Activated T-helper 2 cell treated with anti-CD3 and anti-CD28 coated beads, Interferon-gamma antibody, Interleukin-2, Interleukin-4, amounts not matched to agents 10 μg/mL and 5 μg/mL and 100 μg/mL, durations not matched to agents 14 hours and 24 hours and 36 hours (primary cell): Measurements from ENCODE around the gene PRUNE2. TPM values are rescaled to one million over a fixed set of nuclear protein-coding genes. Genes with fewer than 3 reads are reported as not detected.

Experiments
- DNase-seq: peaks from one replicate; pipeline ENCODE4 v3.0.0; 2021; ENCODE audit warnings: low spot score
- H3K27ac Mint-ChIP-seq: one replicate; pipeline ENCODE4 v1.8.0; 2021; ENCODE audit warnings: mixed read lengths
- H3K27me3 Mint-ChIP-seq: one replicate; pipeline ENCODE4 v1.8.0; 2021; ENCODE audit warnings: low read depth, mixed read lengths
- H3K36me3 Mint-ChIP-seq: one replicate; pipeline ENCODE4 v1.8.0; 2021; ENCODE audit warnings: low read depth, mixed read lengths
- H3K4me1 Mint-ChIP-seq: one replicate; pipeline ENCODE4 v1.8.0; 2021; ENCODE audit warnings: low read depth, mixed read lengths
- H3K4me3 Mint-ChIP-seq: one replicate; pipeline ENCODE4 v1.8.0; 2021; ENCODE audit warnings: low read depth, mild to moderate bottlenecking, moderate library complexity, mixed read lengths
- H3K9me3 Mint-ChIP-seq: one replicate; pipeline ENCODE4 v1.8.0; 2021; ENCODE audit warnings: mixed read lengths
- intact Hi-C: fragments of 100-400 bp; cut with micrococcal nuclease; formaldehyde crosslinking; loops from one replicate; pipeline ENCODE4 v1.15.1; 2023
- total RNA-seq: library from RNA; stranded (reverse); gene quantifications from 2 replicates; pipeline ENCODE4 v1.2.3, GENCODE V29; 2022

Gene PRUNE2
- total RNA-seq, 1 donor from 2014 or later, result 0.27 TPM

GRCh38 chr9:76592974-76593347 is 313.0 kb downstream of the PRUNE2 start:
- H3K4me3 Mint-ChIP-seq, result no peak overlapping the region
- intact Hi-C loops, result no loop called here
- no peaks in the 10 kb centered on the region for H3K36me3 Mint-ChIP-seq
- no peak overlapping the region for H3K27ac Mint-ChIP-seq
- H3K27me3 Mint-ChIP-seq, result peaks cover 21% of the 10 kb centered on the region
- no peak for DNase-seq
- no peaks in the 10 kb centered on the region for H3K9me3 Mint-ChIP-seq
- H3K4me1 Mint-ChIP-seq, result peaks cover 12% of the 10 kb centered on the region

- Mint-ChIP-seq H3K4me3 (no peak overlapping the region), H3K27me3 (peaks cover 21% of the 10 kb centered on the region), H3K27ac (no peak overlapping the region), H3K4me1 (peaks cover 16% of the 10 kb centered on the region), H3K36me3 (no peaks in the 10 kb centered on the region), H3K9me3 (no peaks in the 10 kb centered on the region)
- intact Hi-C loops, result no loop called here
- DNase-seq, result no peak
These were observed 313.6 kb downstream of the PRUNE2 start for GRCh38 chr9:76592091-76592973.

- peaks cover 22% of the 10 kb centered on the region for H3K4me1 Mint-ChIP-seq
- H3K9me3 Mint-ChIP-seq, result no peaks in the 10 kb centered on the region
- no peak overlapping the region for H3K27ac Mint-ChIP-seq
- intact Hi-C loops, result no loop called here
- no peak overlapping the region for H3K4me3 Mint-ChIP-seq
- no peaks in the 10 kb centered on the region for H3K36me3 Mint-ChIP-seq
- H3K27me3 Mint-ChIP-seq, result peaks cover 21% of the 10 kb centered on the region
- DNase-seq, result no peak
These were observed 314.5 kb downstream of the PRUNE2 start for GRCh38 chr9:76591256-76591950.

- no peak for DNase-seq
- Mint-ChIP-seq H3K36me3 (no peaks in the 10 kb centered on the region), H3K27ac (no peak overlapping the region), H3K9me3 (no peaks in the 10 kb centered on the region), H3K4me3 (no peak overlapping the region), H3K27me3 (peaks cover 22% of the 10 kb centered on the region), H3K4me1 (peaks cover 17% of the 10 kb centered on the region)
- intact Hi-C loops, result no loop called here
These were observed 317.6 kb downstream of the PRUNE2 start for GRCh38 chr9:76588316-76588715.

- no peaks in the 10 kb centered on the region for H3K36me3 Mint-ChIP-seq
- no peak for DNase-seq
- H3K27me3 Mint-ChIP-seq, result peaks cover 14% of the 10 kb centered on the region
- intact Hi-C loops, result no loop called here
- no peak overlapping the region for H3K4me3 Mint-ChIP-seq
- H3K27ac Mint-ChIP-seq, result no peak overlapping the region
- no peaks in the 10 kb centered on the region for H3K9me3 Mint-ChIP-seq
- peaks cover 10% of the 10 kb centered on the region for H3K4me1 Mint-ChIP-seq
These were observed 319.3 kb downstream of the PRUNE2 start for GRCh38 chr9:76586390-76587314.

- Mint-ChIP-seq H3K36me3 (no peaks in the 10 kb centered on the region), H3K9me3 (no peaks in the 10 kb centered on the region), H3K27me3 (peaks cover 13% of the 10 kb centered on the region), H3K4me1 (peaks cover 10% of the 10 kb centered on the region), H3K27ac (no peak overlapping the region), H3K4me3 (no peak overlapping the region)
- intact Hi-C loops, result no loop called here
- DNase-seq, result no peak
These were observed 320.2 kb downstream of the PRUNE2 start for GRCh38 chr9:76585487-76586389.

GRCh38 chr9:76583256-76583655 is 322.7 kb downstream of the PRUNE2 start:
- H3K36me3 Mint-ChIP-seq, result no peaks in the 10 kb centered on the region
- H3K27ac Mint-ChIP-seq, result no peak overlapping the region
- no peak overlapping the region for H3K4me3 Mint-ChIP-seq
- peaks cover 14% of the 10 kb centered on the region for H3K4me1 Mint-ChIP-seq
- intact Hi-C loops, result no loop called here
- peaks cover 9% of the 10 kb centered on the region for H3K27me3 Mint-ChIP-seq
- DNase-seq, result no peak
- no peaks in the 10 kb centered on the region for H3K9me3 Mint-ChIP-seq

- no peak for DNase-seq
- Mint-ChIP-seq H3K36me3 (no peaks in the 10 kb centered on the region), H3K9me3 (no peaks in the 10 kb centered on the region), H3K4me3 (no peak overlapping the region), H3K27ac (no peak overlapping the region), H3K27me3 (peaks cover 9% of the 10 kb centered on the region), H3K4me1 (peaks cover 12% of the 10 kb centered on the region)
- intact Hi-C loops, result no loop called here
These were observed 324.2 kb downstream of the PRUNE2 start for GRCh38 chr9:76581731-76582130.

- H3K9me3 Mint-ChIP-seq, result no peaks in the 10 kb centered on the region
- peaks cover 8% of the 10 kb centered on the region for H3K27me3 Mint-ChIP-seq
- DNase-seq, result no peak
- peaks cover 19% of the 10 kb centered on the region for H3K4me1 Mint-ChIP-seq
- H3K4me3 Mint-ChIP-seq, result no peak overlapping the region
- no peaks in the 10 kb centered on the region for H3K36me3 Mint-ChIP-seq
- H3K27ac Mint-ChIP-seq, result no peak overlapping the region
- intact Hi-C loops, result no loop called here
These were observed 325.1 kb downstream of the PRUNE2 start for GRCh38 chr9:76580820-76581219.

GRCh38 chr9:76580188-76580587 is 325.7 kb downstream of the PRUNE2 start:
- H3K4me1 Mint-ChIP-seq, result peaks cover 22% of the 10 kb centered on the region
- no peak overlapping the region for H3K27ac Mint-ChIP-seq
- H3K9me3 Mint-ChIP-seq, result no peaks in the 10 kb centered on the region
- DNase-seq, result no peak
- no peaks in the 10 kb centered on the region for H3K36me3 Mint-ChIP-seq
- H3K27me3 Mint-ChIP-seq, result peaks cover 8% of the 10 kb centered on the region
- no peak overlapping the region for H3K4me3 Mint-ChIP-seq
- intact Hi-C loops, result no loop called here

GRCh38 chr9:76576344-76576743 is 329.6 kb downstream of the PRUNE2 start:
- peak; percentile 57 for DNase-seq
- no peaks in the 10 kb centered on the region for H3K36me3 Mint-ChIP-seq
- peaks cover 5% of the 10 kb centered on the region for H3K27me3 Mint-ChIP-seq
- peak overlapping the region; percentile 73 for H3K27ac Mint-ChIP-seq
- intact Hi-C loops, result loop anchor here (1.0 to 10.0 kb wide), 7 partner anchors 14 to 552 kb away; partner anchors contain the start of genes GCNT1 and RFK
- peaks cover 29% of the 10 kb centered on the region for H3K4me1 Mint-ChIP-seq
- no peak overlapping the region for H3K4me3 Mint-ChIP-seq
- no peaks in the 10 kb centered on the region for H3K9me3 Mint-ChIP-seq

- Mint-ChIP-seq H3K36me3 (no peaks in the 10 kb centered on the region), H3K27me3 (peaks cover 4% of the 10 kb centered on the region), H3K27ac (peak overlapping the region; percentile 73), H3K9me3 (peaks cover 3% of the 10 kb centered on the region), H3K4me3 (no peak overlapping the region), H3K4me1 (peaks cover 34% of the 10 kb centered on the region)
- intact Hi-C loops, result loop anchor here (1.0 to 10.0 kb wide), 7 partner anchors 13 to 551 kb away; partner anchors contain the start of genes GCNT1 and RFK
- no peak for DNase-seq
These were observed 330.2 kb downstream of the PRUNE2 start for GRCh38 chr9:76575761-76576160.
